GM20431 (cell line): Measurements from ENCODE around the gene AKR1A1.
"Not testable (repeated sequence)": the region's sequence is repeated elsewhere in the genome, so short reads cannot be mapped to it uniquely, and the experiment has no call there.

Experiments
- in situ Hi-C: fragments of 300-500 bp; cut with MseI, MboI; formaldehyde crosslinking; loops from one replicate; pipeline ENCODE4 v1.15.0; 2020; ENCODE audit warnings: low sequenced_read_pairs; ENCODE audit not compliant: unreplicated experiment

The AKR1A1 gene

GRCh38 chr1:45522324-45523104 lies 28.1 kb upstream of the AKR1A1 start:
- in situ Hi-C loops, result no loop called here

GRCh38 chr1:45523516-45523915 lies 27.1 kb upstream of the AKR1A1 start:
- in situ Hi-C loops, result not testable (repeated sequence)

DNA sequence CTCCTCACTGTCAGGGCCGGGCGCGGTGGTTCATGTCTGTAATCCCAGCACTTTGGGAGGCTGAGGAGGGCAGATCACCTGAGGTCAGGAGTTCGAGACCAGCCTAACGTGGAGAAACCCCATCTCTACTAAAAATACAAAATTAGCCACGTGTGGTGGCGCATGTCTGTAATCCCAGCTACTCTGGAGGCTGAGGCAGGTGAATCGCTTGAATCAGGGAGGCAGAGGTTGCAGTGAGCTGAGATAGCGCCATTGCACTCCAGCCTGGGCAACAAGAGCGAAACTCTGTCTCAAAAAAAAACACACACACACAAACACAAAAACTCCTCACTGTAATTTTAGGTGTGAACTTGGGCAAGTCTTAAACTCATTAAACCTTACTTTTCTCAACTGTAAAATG lies 26.7 kb upstream of the AKR1A1 start:
- in situ Hi-C loops, result not testable (repeated sequence)

DNA sequence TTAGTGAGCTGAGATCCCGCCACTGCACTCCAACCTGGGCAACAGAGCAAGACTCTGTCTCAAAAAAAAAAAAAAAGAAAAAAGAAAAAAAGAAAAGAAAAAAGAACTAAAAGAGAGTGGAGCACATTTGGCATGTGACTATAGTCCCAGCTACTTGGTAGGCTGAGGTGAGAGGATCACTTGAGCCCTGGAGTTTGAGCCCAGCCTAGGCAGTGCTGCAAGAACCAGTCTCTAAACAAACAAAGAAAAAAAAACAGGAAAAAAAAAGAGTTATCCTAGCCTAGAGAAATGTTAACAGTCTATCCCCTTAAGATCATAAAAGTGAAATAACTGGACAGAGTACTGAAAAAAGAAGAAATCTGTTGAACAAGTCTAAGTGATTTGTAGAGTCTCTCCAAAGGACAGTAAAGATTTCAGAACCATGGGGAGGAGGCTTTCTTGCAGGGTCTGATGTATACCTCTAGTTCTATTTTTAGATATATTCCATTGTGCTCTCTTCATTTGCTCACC lies 24.4 kb upstream of the AKR1A1 start:
- in situ Hi-C loops, result no loop called here

GRCh38 chr1:45530632-45531135 lies 19.9 kb upstream of the AKR1A1 start:
- in situ Hi-C loops, result no loop called here

DNA sequence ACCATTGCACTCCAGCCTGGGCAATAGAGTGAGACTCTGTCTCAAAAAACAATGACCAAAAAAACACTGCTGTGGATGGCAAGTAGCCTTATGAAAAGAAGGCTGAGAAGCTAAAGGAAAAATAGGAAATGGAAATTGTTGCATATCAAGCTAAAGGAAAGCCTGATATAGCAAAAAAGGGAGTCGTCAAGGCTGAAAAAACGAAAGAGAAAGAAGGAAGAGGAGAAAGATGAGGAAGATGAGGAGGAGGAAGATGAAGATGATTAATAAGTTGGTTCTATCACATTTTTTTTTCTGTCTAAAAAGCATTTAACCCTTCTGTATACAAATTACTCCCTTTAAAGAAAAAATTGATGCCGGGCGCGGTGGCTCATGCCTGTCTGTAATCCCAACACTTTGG lies 18.8 kb upstream of the AKR1A1 start:
- in situ Hi-C loops, result no loop called here

GRCh38 chr1:45535988-45536766 lies 14.4 kb upstream of the AKR1A1 start:
- in situ Hi-C loops, result no loop called here

GRCh38 chr1:45536886-45537285 lies 13.7 kb upstream of the AKR1A1 start:
- in situ Hi-C loops, result no loop called here

GRCh38 chr1:45541193-45541592 lies 9.4 kb upstream of the AKR1A1 start:
- in situ Hi-C loops, result no loop called here

DNA sequence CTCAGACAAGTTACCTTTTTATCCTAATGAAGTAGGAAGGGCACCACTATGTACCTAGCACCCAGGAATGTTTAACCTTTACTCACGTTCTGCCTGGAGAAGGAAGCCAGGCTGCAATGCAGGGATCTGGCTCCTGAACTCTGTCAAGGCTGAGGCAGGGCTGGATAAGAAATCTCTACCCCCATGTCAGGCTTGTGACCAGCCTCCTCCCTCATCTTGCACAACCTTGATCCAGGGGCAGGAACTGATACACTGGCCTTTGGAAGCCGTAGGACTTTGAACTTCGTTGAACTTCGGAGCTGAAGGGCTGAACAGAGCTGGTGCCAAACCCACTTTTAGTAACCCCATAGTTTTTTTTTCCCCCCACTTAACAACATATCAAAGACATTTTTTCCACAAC lies 8.0 kb upstream of the AKR1A1 start:
- in situ Hi-C loops, result no loop called here

GRCh38 chr1:45543581-45544417 lies 6.8 kb upstream of the AKR1A1 start:
- in situ Hi-C loops, result no loop called here

- in situ Hi-C loops, result no loop called here
These were observed 6.1 kb upstream of the AKR1A1 start for GRCh38 chr1:45544530-45544929.

GRCh38 chr1:45545019-45545493 lies 5.6 kb upstream of the AKR1A1 start:
- in situ Hi-C loops, result no loop called here

GRCh38 chr1:45545553-45546310 lies 4.9 kb upstream of the AKR1A1 start:
- in situ Hi-C loops, result no loop called here

DNA sequence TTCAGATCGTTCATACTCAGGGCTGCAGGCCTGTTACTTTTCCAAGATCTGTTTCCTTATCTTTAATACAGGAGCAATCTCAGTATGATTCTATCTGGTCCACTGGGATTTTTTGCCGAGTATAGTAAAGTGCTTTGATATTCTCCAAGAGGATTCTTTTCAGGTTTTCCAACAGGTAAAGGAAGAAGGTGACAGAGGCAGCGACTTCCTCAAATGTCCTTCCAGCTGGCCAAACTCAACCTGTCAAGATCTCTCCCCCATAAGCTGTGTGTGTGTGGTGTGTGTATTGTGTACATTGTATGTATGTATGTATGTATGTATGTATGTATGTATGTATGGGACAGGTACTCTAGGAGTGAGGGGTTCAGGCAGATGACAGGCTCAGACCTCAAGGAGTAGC lies 1.1 kb downstream of the AKR1A1 start:
- in situ Hi-C loops, result no loop called here

DNA sequence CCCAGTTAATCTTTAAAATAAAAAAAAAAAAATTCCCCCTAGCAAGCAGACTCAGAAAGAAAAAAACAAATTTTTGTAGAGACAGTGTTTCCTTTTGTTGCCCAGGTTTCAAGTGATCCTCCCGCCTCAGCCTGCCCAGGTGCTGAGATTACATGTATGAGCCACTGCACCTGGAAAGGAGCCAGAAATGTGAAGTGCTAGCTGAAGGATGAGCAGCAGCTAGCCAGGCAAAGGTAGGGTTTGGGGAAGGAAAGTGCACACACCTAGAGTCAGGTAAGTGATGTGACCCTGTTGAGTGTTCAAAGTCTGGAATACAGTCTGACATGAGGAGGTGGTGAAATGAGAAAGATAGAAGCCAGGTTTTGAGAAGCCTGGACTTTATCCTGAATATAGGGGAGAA lies 1.7 kb downstream of the AKR1A1 start:
- in situ Hi-C loops, result no loop called here

DNA sequence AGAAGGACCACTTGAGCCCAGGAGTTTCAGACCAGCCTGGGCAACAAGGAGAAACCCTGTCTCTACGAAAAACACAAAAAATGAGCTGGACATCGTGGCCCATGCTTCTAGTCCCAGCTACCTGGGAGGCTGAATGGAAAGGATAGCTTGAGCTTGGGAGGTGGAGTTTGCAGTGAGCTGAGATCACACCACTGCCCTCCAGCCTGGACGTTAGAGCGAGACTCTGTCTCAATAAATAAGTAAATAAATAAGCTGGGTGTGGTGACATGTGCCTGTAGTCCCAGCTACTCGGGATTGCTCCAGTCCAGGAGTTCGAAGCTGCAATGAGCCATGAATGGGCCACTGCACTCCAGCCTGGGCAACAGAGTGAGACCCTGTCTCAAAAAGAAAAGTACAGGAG lies 3.6 kb downstream of the AKR1A1 start:
- in situ Hi-C loops, result no loop called here

DNA sequence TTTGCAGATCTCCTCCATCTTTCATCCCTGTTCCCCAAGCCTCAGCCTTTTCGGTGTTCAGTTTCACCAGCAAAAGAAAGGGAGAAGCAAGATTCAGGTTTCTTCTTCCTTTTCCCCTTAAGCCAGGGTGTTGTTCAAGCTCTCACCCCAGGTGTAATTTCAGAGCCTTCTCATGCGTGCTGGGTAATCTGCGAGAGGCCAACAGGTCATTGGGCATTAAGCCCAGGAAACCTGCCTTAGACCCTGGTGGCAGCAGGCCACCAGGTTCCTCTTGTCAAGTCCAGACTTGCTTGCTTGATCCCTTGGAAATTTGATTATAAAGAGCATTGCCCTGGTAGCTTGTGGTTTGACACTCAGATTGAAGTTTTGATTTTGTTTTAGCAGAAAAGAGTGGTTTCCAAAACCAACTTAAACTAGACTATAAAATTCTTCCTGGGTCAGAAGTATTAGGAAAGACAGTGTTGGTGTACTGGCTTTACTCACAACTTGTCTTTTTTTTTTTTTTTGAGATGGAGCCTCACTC lies 6.9 kb downstream of the AKR1A1 start:
- in situ Hi-C loops, result no loop called here

DNA sequence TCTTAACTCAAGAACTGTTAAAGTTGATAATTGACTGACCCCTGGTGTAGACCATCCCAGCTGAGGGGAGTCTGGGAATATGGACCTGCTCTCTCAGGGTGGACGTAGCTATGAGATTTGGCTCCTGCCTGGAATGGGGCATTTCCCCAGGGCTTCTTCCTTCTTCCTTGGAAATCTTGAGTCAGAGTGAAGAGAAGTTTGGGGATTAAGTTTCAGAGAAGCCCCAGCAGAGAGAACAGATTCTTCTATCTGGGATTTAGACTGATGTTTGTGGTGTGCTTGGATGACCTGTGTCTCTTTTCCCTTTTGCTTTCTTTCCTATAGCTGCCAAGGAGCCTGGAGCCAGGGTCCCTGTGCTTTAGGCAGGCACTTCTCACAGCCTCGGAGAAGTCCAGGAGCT lies 13.2 kb downstream of the AKR1A1 start:
- in situ Hi-C loops, result no loop called here
